HG03565 (cell line): ENCODE measurements around the gene ATP8A2.

Experiments used
- ATAC-seq: cut with Tn5 transposase; IDR thresholded peaks from one replicate; pipeline ENCODE4 v1.9.1; 2021; ENCODE audit warnings: mild to moderate bottlenecking, moderate library complexity; ENCODE audit not compliant: unreplicated experiment

ATP8A2 gene

DNA sequence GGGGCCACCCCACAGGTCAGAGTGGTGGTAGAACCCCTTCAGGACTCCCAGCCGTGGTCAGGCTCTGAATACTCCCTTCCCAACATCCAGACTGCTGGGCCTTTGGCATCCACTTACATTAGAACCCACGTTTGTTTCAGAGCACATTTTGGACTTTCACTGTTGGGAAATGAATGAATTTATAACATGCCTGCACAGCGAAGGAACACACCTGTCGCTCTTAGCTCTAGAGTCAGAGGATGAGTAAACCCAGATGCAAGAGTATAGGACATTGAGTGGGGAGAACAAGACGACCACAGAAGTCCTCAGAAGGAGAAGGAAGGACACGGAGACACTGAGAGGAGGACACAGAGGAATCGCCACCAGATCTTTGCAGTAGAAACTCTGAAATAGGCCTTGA is 649.1 kb downstream of the ATP8A2 start:
- ATAC-seq: no peak

DNA sequence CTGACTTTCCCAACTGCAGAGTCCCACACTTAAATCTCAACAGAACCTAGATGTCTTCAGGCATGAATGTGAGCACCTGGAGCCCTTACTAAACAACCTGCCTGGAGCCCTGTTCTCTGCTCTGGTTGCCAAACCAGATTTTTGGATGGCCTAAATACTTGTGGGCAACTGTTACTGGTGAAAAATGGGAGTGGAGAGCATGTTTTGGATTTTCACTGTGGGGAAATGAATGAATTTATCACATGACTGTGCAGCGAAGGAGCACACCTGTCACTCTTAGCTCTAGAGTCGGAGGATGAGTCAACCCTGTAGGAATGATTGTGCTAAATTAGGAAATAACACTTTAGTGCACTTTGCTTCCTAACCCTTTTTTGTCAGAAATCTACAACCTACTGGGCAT is 649.7 kb downstream of the ATP8A2 start:
- no peak for ATAC-seq

DNA sequence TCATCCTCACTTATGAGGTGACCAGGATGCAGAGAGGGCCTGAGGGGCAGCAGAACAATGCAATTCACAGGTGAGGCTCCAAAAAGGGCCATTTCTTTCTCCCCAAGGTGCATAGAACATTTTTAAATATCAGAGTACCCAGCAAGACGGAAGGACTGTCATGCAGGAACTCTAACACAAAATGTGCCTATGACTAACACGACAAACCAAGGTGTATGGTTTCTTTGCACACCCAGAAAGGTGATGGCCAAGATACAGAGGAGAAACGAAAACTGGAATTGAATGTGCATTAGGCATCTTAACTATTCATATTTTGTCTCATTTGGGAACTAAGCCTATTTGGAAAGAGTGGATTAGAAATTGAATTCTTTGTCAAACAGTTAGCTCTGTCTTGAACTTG is 650.2 kb downstream of the ATP8A2 start:
- no peak for ATAC-seq

DNA sequence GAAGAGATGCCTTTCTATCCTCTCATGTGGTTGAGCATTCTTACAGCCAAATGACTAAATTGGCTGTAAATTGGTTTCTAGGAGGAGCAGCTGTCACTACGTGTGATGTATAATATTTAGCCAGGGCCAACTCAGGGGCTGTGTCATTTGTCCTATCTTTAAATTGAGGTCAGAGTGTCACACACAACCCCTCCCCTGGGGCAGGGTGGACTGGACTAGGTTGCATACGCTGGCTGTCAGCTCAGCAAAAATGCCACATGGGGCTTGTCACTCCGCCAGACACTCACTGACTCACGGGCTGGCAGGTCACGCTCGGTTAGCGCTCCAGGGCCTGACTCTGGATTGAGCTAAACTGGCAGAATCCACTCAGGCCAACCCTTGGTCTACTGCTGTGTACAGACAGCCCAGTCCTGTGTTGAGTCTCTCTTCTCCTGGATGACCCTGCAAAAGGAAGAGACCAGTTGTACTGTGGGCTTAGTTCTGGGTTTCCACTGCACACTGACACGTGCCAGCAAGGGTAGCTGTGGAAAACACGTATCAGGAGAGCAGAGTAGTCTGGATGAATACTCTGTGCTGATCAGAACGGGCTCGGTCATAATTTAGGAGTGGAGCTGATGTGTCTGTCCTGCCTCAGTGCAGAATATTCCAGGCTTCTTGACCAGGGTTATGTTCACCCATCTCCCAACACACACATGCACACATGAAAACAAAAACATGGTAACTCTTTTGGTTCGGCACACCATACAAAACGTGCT is 650.9 kb downstream of the ATP8A2 start:
- ATAC-seq: no peak

DNA sequence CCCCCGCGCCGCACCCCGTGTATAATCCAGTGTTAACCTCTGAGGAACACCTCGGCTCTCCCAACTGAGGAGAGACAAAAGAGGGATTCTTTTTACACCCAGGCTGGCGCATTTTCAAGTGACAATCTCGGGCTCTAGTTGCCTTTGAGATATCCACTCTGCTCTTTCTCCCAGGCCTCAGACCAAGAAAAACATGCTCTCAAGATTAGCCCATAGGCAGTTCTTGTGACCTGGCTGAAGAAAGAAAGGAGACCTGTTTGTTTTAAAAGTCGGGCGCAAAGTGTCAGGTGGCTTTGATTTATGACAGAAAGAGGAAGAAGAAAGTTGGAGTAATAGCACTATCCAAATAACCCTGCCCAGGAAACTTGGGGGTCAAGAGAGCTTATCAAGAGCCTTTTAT is 652.8 kb downstream of the ATP8A2 start:
- ATAC-seq: no peak

DNA sequence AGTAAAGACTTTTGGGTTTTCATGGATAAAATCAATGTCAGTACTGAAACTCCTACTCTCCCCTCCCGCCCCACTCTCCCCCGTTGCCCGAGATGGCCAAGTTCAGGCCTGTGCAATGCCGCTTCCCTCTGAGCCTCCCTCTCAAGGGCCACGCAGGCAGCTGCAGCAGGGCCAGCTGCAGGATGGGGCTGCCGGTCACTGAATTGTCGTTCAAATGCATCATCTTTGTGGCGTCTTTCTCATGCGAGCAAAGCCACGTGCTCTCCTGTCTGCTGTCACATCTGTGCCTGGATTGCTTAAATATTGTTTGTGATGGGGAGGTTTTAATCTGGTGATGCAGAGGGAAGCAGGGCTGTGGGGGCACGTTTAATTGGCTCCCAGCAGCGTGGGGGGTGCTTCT is 653.4 kb downstream of the ATP8A2 start:
- no peak for ATAC-seq

DNA sequence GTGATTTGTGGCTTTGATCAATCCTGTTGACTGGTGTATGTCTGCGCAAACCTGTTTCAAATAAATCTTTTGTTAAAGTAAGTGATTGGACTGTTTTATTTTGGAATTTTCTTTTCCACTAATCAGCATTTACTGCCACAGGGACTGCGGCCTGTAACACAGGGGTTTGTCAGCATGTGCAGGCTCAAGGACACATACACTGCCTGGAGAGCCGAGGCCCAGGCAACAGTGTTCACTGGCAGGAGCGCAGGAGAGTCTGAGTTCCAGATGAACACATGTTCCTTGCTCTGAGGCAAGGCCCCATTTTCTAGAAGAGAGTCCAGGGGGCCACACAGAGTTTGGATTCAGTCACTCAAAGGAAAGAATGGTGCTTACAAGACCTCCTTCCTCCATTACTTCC is 654.0 kb downstream of the ATP8A2 start:
- no peak for ATAC-seq

DNA sequence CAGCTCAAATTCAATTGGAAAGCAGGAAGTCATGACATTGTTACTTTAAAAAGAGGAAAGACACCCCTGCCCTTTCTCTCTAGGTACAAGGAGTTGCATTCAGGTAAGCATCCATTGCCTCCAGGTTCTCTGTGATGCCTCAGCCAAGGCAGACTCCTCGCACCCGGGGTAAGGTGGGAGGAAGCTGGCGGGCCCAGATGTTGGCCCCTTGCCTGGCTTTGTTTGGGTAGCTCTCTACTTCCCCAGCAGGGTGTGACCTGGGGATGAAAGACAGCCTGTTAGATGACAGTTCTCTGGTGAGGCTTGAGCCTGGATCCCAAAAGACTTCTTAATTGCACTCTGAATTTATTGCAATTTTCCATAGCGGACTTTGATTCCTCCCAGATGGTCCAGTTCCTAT is 654.4 kb downstream of the ATP8A2 start:
- ATAC-seq: no peak

DNA sequence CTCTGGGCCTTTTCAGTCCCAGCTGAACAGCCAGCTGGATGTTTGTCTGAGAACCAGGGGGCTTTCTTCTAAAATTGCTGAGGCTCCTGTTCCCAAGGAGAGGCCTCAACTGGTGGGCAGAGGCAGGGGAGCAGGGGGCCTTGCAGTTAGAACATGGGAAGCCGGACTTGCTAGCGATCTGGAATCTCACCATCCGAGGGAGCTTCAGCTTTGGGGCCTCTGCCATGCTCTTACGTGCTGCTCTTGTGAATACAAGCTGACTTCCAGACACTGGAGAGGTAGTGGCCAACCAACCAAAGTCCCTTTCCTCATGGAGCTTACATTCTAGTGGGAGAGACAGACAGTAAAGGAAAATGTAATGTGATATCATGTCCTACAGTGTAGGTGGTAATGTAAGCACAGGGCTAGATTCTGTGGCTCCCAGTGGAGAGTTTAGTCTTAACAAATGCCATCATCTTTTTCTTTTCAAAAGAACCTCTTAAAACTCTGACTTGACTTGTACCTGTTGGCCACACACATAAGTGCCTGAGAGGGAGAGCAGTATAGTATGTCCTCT is 657.9 kb downstream of the ATP8A2 start:
- no peak for ATAC-seq

DNA sequence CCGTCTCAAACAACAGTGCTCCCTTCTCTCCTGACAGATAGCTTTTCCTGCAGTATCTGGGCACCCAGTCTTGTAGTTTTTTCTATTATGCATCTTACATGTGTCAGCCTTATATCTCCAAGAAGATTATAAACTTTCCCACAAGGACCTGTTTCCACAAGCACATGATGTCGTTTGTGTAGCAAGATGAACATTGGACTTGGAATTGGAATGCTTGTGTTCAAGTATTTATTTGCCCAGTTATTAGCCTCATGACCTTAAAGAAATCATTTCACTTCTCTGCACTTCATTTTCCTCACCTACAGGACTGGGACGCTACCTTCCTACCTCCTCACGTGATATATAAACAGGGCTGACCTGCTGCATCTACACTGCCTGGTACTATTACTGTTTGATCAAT is 658.6 kb downstream of the ATP8A2 start:
- ATAC-seq: no peak

DNA sequence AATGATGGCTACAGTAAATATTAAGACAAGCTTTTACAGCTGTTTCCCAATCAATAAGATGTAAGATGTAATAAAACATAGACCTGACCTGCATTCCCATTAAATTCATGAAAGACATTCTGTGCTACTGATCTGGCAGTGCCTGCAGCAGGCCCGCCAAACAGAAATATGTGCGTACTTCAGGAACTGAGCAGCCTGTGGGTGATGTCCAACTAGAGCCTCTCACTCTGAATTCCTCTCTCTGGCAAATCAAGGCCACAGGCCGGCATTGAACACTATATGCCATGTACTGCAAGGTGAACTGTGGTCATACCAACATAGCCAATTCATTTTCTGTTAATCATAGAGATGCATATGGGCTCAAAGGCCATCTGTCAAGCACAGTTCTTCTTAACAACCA is 662.2 kb downstream of the ATP8A2 start:
- ATAC-seq: no peak

DNA sequence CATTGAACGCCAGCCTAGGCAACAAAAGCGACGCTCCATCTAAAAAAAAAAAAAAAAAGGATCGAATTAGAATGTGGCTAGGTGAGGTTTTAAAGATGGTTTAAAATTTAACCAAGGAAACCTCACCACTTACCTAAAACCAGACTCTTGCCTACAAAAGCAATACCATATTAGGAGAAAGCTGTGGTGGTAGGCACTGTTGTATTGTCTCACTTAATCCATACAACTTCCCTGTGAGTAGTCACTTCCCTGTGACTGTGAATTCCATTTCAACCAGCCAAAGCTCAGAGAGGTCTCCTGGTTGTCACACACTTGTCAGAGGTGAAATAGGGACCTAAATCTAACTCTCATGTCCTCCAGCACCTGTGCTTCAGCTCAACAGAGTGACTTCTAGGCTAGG is 664.6 kb downstream of the ATP8A2 start:
- no peak for ATAC-seq

DNA sequence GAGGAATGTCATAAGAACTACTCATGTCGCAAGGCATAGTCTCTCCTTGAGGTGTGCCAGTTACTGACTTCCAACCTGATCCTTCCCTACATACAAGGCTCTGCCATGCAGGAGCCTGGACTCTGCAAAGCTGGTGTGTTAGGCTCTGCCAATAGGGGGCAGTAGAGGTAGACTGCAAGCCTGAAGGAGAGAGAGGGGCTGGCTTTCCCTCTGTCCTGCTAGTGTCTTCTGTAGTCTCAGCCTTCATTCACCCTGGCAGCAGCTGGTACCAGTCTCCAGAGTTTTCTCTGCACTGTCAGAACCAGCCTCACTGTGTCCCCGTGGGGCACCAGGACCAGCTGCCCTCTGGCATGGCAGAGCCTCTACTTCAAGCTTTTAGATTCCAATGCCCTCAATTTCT is 665.5 kb downstream of the ATP8A2 start:
- no peak for ATAC-seq

DNA sequence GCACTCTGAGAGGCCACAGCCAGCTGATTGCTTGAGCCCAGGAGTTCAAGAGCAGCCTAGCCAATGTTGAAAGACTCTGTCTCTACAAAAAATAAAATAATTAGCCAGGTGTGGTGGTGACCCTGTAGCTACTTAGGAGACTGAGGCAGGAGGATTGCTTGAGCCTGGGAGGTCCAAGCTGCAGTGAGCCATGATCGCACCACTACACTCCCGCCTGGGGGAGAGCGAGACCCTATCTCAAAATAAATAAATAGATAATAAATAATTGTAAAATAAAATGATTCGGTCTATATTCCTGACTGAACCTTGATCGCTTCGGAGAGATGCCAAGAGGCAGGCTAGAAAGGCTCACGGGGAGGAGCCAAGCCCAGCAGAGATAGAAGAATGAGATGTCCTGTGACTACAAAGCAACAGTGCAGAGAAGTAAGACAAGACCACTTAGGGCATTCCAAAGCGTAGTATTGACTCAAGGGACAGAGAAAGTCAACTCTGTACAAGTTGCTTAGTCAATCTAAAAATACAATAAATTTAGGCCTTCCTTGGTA is 667.2 kb downstream of the ATP8A2 start:
- no peak for ATAC-seq

DNA sequence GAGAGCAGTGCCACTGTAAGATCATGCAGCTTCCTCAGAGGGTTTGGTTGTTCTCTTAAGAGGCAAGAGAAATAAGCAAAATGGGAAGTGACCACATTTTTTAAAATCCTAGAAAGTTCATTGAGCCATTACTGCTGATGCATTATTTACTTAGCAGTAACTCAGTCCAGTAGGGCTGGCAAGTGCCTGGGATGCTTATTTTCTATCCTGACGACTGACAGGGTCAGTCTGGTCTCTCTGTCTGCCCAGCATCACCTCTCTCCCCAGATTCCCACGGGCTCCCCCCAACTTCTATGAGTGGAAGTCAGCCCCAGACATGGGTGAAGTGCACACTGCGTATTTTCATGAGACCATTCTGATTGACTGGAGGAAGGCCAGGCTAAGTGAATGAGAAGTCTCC is 669.7 kb downstream of the ATP8A2 start:
- no peak for ATAC-seq

DNA sequence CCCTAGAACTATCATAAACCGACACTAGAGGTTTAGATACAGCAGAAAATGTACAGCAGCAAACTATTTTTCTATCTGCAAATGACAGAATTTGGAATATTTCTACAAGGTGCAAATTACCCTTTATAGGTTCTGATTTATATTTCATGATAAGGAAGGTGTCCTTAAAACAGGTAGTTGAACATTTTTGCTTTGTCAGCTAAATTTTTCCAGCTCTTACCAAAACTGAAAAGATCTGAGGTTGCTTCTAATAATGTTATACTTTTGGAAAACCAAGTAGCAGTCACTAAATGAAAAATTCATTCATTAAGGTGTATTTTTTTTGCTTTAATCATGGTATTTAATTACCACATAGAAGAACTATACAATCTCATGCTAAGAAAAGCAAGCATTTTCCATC is 671.0 kb downstream of the ATP8A2 start:
- ATAC-seq: no peak

DNA sequence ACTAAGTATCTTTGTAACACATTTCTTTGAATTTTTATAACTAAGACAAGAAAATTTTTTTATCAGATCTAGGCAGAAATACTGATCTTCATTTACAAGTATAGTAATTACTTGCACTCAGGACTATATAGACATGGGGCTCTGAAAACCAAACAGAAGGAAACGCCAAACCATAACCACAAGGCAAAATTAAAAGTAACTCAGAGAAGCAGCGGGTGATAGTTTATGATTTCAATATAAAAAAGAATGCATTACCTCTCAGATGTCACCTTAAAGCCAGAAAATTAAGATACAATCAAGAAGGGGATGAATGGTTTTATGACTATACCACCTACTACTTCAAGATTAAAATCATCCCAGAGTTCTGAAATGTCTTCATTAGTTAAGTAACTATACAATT is 673.4 kb downstream of the ATP8A2 start:
- no peak for ATAC-seq

DNA sequence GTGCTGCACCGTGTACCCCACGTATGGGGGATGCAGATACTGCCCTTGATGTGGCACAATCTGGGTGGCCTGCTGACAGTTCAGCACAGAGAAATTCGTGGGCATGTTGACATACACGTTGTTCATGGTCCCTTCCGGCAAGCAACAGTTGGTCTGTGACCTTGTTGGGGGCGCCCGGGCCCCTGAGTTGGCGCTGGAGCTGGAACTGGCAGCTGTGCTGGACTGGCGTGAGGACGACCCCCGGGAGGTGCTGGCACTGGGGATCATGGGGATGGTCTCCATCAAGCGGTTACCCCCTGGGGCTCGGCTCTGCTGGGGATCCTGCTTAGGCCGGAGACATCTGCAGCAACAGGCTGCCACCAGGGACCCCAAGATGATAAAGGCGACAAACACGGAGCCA is 674.9 kb downstream of the ATP8A2 start:
- ATAC-seq: no peak

DNA sequence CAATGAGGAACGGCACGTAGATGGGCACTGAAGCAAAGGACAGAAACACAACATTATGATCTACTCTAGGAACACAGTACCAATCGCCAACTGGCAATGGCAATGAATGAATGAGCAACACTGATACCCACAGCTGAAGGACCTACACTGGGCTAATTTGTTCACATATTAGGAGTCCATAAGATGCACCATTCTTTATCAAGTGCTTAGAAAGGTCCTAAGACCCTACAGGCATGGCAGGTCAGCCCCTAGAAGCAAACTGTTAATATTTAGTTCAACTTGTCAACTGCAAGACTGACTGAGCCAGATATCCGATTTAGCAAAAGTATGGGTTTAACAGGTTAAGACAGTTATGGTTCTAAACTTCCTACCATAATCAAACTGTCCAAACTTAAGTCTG is 675.3 kb downstream of the ATP8A2 start:
- no peak for ATAC-seq

DNA sequence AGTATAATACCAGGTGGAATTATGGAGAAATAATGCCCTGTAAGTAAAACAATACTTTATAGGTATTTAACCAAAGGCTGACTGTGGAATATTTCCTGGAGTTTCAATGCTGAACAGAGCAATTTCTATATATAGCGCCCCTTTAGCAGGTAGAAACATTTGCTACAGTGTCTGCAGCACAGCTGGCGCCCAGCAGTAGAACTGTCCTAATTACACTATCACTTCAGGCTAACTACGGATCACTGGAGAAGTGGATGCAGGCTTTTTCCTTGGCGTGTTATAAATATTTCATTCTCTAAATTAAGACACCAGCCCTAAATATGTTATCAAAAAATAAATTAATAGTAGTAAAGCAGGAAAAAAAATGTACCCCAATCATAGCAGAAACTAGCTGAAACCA is 677.0 kb downstream of the ATP8A2 start:
- no peak for ATAC-seq

DNA sequence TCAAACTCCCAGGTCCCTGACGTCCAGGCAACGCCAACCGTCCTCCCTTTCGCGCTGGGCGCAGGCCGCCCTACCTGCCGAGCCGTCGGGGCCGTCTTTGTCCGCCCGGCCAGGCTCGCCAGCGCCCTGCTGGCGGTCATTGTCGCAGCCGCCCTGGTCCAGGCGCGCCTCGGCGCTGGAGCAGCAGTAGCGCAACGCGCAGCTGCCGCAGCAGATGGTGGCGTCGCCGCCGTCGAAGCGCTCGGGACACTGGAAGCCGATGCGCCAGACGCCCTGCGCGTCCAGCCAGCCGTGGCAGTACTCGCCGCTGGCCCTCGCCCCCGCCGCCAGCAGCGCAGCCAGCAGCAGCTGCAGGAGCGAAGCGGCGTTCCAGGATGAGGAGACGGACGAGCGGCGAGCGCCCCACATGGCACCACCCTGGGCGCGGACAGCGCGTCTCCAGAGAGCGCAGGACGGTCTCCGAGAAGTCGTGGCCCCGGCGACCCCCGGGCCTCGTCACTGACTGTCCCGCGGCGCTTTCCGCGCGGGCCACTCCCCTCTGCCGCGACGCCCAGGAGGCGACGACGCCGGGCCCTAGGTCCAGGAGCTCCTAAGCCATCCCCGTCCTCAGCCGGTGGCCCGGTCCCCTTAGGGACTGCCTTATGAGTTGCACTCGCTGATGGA is 678.9 kb downstream of the ATP8A2 start:
- no peak for ATAC-seq

DNA sequence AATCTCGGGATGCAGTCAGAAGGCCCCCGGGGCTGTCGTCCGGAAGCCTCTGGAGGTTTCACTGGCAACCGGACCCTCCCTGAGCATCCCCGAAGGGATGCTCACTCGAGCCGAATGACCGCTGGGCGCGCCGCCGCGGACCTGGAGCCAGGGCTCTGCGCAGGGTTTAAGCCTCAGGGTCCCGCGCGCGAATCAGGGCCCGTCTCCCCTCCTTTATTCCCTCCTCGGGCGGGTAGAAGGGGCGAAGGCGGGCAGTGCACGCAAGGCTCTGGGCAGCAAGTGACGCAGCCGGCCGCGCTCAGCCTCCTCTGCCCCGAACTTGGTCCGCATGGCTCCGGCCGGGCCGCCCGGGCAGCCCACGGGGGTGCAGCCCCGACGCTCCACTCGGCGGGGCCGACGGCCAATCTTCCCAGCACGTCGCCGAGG is 679.5 kb downstream of the ATP8A2 start:
- ATAC-seq: no peak
